Parathyroid adenoma (tissue), 2 donors: ENCODE data around the gene PTGR3.

ENCODE experiments used
- H2AFZ ChIP-seq: fragments of 300-600 bp; sonication (generic); one replicate; pipeline ENCODE4 v1.7.0; 2017; ENCODE audit warnings: antibody characterized with exemption, mild to moderate bottlenecking
- H3K27ac ChIP-seq: fragments of 300-600 bp; sonication (generic); one replicate; pipeline ENCODE4 v1.7.0; 2017
- H3K27me3 ChIP-seq: fragments of 300-600 bp; sonication (generic); one replicate; pipeline ENCODE4 v1.7.0; 2017; ENCODE audit warnings: low read length; ENCODE audit not compliant: control insufficient read depth, insufficient read depth
- H3K36me3 ChIP-seq: fragments of 300-600 bp; sonication (generic); one replicate; pipeline ENCODE4 v1.7.0; 2017; ENCODE audit warnings: low read length; ENCODE audit not compliant: control insufficient read depth, insufficient read depth
- H3K4me1 ChIP-seq: fragments of 300-600 bp; sonication (generic); one replicate; pipeline ENCODE4 v1.7.0; 2017; ENCODE audit warnings: control low read depth
- H3K4me2 ChIP-seq: fragments of 300-600 bp; sonication (generic); one replicate; pipeline ENCODE4 v1.7.0; 2017; ENCODE audit warnings: low read length
- H3K4me3 ChIP-seq: fragments of 300-600 bp; sonication (generic); one replicate; pipeline ENCODE4 v1.7.0; 2017; ENCODE audit warnings: low read depth, low read length
- H3K79me2 ChIP-seq: fragments of 300-600 bp; sonication (generic); one replicate; pipeline ENCODE4 v1.7.0; 2017; ENCODE audit warnings: control low read depth
- H3K9ac ChIP-seq: fragments of 300-600 bp; sonication (generic); one replicate; pipeline ENCODE4 v1.7.0; 2017; ENCODE audit warnings: mild to moderate bottlenecking
- H3K9me3 ChIP-seq: fragments of 300-600 bp; sonication (generic); one replicate; pipeline ENCODE4 v1.7.0; 2017; ENCODE audit warnings: low read length; ENCODE audit not compliant: control insufficient read depth
- CTCF ChIP-seq: fragments of 300-600 bp; sonication (generic); IDR thresholded peaks from one replicate; pipeline ENCODE4 v1.7.0; 2017; ENCODE audit warnings: antibody characterized with exemption, mild to moderate bottlenecking
- donor health status: primary hyperparathyroidism.

PTGR3 gene

GRCh38 chr18:75235896-75236295 is 27.0 kb upstream of the PTGR3 start:
- Histone ChIP-seq H3K4me2 (no peak overlapping the region), H3K9me3 (no peaks in the 10 kb centered on the region), H3K27me3 (no peaks in the 10 kb centered on the region), H3K27ac (no peak overlapping the region), H2AFZ (no peak overlapping the region), H3K4me3 (no peak overlapping the region), H3K36me3 (no peaks in the 10 kb centered on the region), H3K9ac (no peak overlapping the region), H3K4me1 (no peaks in the 10 kb centered on the region), H3K79me2 (peaks cover 78% of the 10 kb centered on the region)
- TF ChIP-seq CTCF = no peak

- Histone ChIP-seq H3K9ac (no peak overlapping the region), H3K27ac (no peak overlapping the region), H3K9me3 (no peaks in the 10 kb centered on the region), H3K79me2 (peaks cover 77% of the 10 kb centered on the region), H2AFZ (no peak overlapping the region), H3K27me3 (no peaks in the 10 kb centered on the region), H3K36me3 (no peaks in the 10 kb centered on the region), H3K4me1 (no peaks in the 10 kb centered on the region), H3K4me3 (no peak overlapping the region), H3K4me2 (no peak overlapping the region)
- TF ChIP-seq CTCF = no peak
Measured at GRCh38 chr18:75234901-75235300, 26.0 kb upstream of the PTGR3 start.

GRCh38 chr18:75231053-75231406 is 22.1 kb upstream of the PTGR3 start:
- Histone ChIP-seq H3K9ac (no peak overlapping the region), H3K9me3 (no peaks in the 10 kb centered on the region), H3K79me2 (peaks cover 62% of the 10 kb centered on the region), H3K36me3 (no peaks in the 10 kb centered on the region), H3K4me3 (no peak overlapping the region), H3K27me3 (no peaks in the 10 kb centered on the region), H3K27ac (no peak overlapping the region), H3K4me1 (peaks cover 3% of the 10 kb centered on the region), H3K4me2 (no peak overlapping the region), H2AFZ (no peak overlapping the region)
- TF ChIP-seq CTCF = no peak

GRCh38 chr18:75230163-75231052 is 21.5 kb upstream of the PTGR3 start:
- H3K4me3 ChIP-seq = no peak overlapping the region
- no peaks in the 10 kb centered on the region for H3K36me3 ChIP-seq
- H3K27me3 ChIP-seq = no peaks in the 10 kb centered on the region
- TF ChIP-seq CTCF = no peak
- H2AFZ ChIP-seq = no peak overlapping the region
- no peak overlapping the region for H3K27ac ChIP-seq
- no peak overlapping the region for H3K4me2 ChIP-seq
- no peak overlapping the region for H3K9ac ChIP-seq
- no peaks in the 10 kb centered on the region for H3K9me3 ChIP-seq
- H3K79me2 ChIP-seq = peaks cover 61% of the 10 kb centered on the region
- H3K4me1 ChIP-seq = peaks cover 3% of the 10 kb centered on the region

- Histone ChIP-seq H3K79me2 (peaks cover 54% of the 10 kb centered on the region), H3K9me3 (no peaks in the 10 kb centered on the region), H3K27ac (no peak overlapping the region), H2AFZ (no peak overlapping the region), H3K4me1 (peaks cover 3% of the 10 kb centered on the region), H3K4me2 (no peak overlapping the region), H3K4me3 (no peak overlapping the region), H3K36me3 (no peaks in the 10 kb centered on the region), H3K9ac (no peak overlapping the region), H3K27me3 (no peaks in the 10 kb centered on the region)
- TF ChIP-seq CTCF = no peak
Measured at GRCh38 chr18:75229437-75229836, 20.5 kb upstream of the PTGR3 start.
